Effector CD8-positive, alpha-beta T cell (primary cell): ENCODE results near the gene DIPK1B.

ENCODE experiments used
- DNase-seq: peaks from one replicate; lab custom pipeline; 2025; lab: John Stamatoyannopoulos, UW

Gene DIPK1B

DNA sequence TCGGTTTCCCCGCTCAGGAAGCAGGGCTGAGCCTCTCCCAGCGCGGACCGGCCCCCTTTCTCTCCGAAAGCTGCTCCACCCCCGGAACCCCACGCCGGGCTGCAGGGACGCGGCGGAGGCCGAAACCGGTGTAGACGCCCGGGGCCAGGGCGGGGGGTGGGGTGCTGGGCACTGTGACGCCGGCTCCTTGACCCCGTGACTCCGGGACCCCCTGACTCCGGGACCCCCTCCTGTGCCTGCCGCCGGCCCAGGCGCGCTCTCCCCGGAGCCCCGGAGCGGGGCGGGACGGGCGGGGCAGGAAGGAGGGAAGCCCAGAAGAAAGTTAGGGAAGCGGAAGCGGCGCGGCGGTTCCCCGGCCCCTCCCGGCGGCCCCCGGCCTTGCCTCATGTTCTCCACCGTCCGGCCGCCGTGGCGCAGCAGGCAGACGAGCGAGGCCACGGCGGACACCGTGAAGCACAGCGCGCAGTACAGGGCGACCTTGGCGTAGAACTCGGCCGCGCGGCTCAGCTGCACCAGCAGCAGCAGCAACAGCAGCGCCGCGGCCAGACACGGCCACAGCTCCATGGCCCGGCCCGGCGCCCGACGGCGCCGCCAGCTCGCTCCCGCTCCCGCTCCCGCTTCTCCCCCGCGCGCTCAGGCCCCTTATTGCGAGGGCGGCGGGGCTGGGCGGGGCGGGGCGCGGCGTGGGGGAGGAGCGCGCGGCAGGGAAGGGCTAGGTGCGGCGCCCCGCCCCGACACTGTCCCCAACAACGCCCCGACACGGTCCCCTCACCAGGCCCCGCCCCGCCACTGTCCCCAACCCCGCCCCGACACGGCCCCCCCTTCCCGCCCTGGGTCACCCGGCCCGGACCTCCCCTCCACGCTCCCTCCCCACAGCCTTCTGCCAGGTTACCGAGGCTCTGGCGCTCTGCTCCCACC, 25.3 kb upstream of the DIPK1B start, which contains the start of gene AGPAT2:
Gene AGPAT2 (minus strand): TSS at position 664 of the 918 bp plus-strand sequence. CDS start 100 bp downstream, at position 564.
- DNase-seq: peak; percentile 48

DNA sequence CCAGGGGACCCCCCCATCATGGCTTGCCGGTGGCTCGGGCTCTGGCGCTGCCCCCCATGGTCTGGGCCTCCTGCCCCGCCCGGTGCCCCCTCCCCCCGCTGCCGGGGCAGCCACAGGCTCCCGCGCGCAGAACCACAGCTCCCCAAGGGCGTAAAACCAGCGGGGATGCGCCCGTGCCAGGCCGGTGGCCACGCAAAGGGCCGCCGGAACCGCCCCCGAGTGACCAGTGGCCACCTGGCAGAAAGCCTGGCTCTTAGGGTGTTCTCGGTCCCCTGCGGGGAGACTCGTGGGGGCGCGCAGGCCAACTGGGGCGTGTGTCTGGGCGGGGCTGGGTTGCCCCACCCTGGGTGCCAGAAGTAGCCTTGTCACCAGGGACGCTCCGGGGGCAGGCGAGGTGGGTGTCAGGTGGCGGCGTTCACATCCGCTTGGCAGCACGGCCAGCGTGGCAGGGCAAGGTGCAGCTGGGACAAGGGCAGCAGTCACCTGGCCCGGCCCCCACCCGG, 24.6 kb upstream of the DIPK1B start:
- DNase-seq: no peak

DNA sequence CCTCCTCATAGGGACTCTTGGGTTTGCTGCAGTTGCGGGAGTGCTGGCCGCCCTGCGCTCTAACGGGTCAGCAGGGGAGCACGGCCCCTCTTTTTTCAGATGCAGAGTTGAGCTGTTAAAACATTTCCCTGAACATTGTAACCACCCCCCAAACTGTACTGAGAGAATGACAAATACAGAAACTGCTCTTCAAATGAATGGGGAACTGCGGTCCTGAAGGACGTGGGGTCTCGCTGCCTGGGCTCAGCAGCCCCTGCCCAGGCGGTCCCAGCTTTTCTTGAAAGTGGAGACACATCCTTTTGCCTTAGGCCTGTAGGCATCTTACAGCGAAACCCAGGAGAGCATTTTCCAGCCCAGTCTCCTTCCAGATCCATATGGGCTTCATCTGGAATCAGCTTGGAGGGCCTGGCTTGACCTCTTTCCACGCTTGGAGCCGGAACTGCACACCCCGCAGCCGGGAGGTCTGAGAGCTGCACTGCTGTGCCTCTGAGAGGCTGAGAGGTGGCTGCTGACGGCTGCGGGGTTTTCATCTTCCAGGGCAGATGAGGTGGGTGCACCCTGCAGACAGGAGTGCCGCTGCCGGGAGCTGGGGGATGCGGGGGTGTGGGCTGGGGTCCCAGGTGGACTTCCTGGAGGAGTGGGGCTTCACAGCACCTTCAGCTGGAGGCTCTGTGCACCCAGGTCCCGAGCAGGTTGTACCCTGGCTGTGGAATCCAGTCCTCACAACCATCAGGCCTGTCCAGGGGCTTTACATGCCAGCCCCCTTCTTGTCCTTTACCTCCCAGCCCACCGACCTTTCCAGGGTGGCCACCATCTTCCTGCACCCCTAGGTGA, 23.9 kb upstream of the DIPK1B start:
- DNase-seq: no peak

DNA sequence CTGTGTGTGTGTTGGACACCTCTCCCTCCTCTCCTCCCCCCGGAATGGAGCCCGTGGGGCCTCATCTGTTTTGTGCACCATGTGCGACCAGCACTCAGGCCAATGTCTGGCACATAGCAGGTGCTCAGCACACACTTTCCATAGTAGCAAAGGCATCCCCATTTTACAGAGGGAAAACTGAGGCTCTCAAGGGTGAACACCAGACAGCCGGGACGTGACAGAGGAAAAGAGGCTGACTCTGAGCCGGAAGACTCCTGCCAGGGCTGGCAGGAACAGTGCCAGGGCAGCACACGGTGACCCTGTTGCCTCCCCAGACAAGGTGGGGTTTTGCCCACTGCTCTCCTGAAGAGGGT, 23.3 kb upstream of the DIPK1B start:
- DNase-seq: no peak

DNA sequence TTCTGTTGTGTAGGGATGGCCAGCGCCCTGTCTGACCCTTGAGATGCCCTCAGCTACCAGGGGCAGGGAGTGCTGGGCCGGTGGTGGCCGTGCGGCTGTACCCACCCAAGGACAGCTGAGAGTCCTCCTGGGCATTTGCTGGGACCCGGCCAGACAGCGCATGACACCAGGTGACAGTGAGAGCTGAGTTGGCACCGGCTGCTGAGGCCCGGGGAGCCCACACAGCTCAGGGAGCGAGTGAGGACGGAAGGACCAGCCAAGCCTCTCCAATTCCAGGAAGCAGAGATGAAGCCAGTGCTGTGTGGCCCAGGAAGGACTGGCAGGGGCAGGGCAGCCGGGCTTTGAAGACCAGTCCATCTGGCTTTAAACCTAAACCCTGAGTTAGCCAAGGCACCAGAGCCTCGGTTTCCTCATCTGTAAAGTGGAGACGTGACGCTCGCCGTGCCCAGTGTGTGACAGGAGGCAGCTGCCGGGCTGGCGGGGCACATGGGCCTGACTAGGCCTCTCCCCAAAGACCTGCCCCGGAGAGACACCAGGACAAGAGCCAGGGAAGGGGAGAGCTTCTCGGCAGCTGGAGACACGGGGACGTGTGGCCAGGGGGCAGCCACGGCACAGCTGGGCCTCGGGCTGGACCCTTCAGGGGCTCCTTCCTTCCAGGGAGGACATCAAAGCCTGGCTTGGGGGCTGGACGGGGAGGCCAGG, 22.1 kb upstream of the DIPK1B start:
- DNase-seq: no peak

DNA sequence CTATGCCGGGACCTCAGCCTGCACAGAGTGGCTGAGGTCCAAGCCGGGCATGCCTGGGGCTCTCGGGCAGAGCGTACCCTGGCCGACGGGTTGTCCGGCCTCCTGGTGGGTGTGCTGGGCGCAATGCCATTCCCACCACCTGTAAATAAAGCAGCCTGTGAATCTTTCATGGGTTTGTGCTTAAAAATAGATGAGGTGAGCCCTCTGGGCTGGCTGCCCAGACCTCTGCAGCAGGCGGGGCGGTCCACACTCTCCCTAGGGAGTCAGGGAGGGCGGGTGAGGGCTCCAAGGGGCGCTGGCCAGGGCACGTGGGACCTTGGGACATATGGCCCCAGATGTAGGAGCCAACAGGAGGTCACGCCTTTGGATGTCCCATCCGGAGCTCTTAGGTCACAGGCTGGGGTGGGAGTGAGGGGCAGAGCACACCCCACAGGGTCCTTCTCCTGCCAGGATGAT, 21.5 kb upstream of the DIPK1B start:
- no peak for DNase-seq

DNA sequence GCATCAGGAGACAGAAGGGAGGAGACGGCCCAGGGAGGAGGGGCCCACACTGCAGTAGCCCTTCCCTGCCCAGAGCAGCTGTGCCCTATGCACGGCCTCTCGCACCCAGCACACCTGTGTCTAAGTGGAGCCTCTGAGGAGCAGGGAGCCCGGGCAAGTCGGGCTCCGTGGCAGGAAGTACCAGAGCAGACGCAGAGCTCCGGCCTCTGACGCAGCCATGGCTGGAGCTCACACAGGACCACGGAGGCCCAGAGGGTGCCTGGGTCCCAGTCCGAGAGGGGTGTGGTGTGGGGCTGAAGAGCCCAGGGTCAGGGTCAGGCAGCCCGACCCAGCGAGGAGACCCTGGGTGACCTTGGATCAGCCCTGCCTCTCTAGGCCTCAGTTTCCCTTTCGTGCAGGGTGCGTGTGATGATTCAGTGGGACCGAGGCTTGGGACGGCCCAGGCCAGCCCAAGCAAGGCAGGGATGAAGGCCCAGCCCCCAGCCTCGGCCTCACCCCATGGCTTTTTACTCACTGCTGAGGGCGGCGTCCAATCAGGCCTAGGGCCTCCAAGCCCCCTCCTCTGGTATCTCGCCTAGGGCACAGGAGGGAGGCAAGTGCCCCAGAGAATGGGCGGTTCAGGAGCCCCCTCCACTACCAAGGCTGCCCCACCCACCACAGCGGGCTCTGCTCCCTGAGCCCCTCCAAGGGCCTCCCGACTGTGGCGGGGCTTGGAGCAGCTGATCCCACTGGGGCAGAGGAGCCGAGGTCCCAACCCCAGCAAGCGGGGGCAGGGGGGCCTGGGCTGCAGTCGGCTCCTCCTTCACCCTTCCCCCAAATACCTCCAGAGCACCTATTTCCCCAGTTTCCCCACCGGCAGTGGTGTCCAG, 20.8 kb upstream of the DIPK1B start:
- no peak for DNase-seq

DNA sequence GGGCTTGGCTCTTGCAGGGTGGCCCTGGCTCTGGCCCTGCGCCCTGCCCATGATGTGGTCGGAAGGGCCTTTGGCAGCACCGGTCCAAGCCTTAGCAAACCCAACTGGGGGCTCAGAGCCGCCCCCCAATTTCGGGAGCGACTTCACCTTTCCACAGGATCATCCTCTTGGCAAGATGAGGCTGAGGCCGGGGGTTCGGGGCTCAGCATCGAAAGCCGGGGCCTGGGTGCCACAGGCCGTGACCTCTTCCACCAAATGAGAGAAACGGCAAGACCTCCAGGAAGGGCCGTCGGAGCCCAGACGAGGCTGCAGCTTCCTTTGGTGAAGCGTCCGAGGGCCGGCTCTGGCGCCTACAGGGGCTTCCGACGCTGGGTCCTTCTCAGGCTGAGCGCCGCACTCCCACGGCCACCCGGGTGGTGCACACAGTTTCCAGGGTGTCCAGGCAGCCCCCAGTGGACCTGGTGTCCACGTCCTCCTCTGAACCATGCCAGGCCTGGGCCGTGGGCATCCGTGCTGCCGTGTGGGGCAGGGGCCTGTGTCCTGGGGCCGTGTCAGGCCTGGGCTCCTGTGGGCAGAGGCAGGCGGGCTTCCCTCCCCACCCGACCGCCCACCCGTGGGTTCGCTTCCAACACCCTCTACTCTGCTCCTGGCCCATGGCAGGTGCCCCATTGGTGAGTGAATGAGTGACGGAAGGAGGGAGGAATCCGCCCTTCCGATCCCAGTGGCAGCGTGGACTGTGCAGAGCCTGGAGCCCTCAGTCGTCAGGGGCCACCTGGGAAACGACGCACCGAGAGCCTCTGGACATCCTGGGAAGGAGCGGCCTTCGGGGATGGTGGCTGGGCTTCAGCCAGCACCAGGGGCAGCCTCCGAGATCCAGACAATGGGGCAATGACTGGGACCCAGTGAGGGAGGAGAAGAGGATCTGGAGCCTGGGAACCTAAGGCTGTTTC, 19.9 kb upstream of the DIPK1B start:
- no peak for DNase-seq

DNA sequence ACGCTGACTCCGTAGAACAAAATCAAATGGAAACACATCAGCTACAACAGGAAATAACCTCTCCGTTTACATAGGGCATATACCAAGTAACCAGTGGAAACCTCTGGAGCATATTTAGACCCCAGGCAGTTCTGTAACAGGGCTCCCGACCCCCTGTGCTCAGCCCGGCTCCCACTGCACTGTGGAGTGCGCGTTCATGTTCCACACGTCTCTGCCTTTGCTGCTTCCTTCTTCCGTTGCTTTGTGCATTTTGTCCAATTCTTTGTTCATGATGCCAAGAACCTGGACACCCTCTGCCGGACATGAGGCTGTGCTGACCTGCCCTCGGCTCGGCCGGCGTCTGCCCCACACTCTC, 19.3 kb upstream of the DIPK1B start:
- DNase-seq: no peak

DNA sequence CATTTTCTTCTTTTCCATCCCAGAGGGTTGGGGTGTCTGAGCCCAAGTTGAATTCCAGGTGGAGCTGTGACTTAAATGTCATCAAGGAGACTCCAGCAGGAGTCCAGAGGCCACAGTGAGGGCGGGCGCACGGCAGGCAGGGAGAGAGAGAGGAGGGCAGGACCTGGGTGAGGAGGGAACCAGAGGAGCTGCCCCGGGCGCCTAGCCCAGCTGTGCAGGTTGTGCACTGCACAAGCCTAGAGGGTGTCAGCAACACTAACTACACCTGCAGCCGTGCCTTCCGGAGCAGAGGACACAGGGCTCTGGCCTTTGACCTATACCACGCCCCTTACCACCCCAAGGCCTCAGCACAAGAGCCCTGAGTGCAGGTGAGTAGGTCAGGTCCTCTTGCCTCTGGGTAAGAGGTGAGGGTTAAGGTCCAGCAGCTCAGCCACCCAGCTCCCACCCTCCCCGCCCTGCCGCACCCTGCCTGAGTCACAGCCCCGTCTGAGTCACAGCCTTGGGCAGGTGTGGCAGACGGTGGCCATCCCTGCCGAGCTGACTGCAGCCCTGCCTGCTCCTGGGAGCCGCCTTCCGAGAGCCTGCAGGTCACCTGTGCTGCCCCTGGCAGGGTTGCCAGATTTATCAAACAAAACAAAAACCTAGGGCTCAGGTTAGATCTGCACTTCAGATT, 18.7 kb upstream of the DIPK1B start:
- DNase-seq: no peak

DNA sequence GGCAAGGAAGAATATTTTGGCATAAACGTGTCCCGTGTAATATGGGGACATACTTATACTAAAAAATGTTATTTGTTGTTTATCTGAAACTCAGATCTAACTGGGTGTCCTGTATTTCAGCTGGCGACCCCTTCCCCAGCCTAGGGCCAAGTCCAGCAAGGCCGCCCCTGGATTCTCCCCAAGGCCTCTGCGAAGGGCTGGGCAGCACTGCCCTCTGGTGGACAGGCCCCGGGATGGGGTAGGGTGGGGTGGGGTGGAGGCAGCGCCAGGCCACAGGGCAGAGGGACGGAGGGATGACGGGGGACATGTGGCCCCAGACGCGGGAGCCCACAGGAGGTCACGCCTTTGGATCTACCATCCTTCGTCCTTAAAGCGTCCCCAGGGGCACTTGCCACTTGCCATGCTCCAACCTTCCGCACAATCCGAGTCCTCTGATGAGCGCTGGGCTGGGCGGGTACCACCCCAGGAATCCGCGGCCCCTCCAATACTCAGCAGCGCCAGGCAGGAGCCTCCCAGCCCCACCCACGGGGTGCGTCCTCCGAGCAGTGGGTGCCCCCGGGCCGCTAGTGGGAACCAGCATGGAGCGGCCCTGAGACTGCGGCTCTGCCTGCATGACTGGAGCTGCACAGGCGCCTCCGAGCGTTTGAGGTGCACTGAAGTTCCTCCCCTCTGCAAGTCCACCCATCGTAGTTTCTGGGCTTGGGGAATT, 18.1 kb upstream of the DIPK1B start:
- no peak for DNase-seq

DNA sequence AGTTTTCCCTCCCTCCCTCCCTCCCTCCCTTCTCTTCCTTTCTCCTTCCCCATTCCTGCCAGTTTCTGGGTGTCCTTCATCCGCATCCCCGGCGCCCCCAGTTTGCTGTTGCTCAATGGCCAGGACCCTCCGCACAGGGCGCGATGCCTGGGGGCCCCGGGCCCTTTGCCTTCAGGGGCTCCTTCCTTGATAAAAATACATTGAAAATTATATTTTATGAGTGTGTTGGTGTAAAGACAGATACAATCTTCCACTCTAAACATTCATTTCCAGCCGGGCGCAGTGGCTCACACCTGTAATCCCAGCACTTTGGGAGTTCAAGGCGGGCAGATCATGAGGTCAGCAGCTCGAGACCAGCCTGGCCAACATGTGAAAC, 17.5 kb upstream of the DIPK1B start:
- no peak for DNase-seq

DNA sequence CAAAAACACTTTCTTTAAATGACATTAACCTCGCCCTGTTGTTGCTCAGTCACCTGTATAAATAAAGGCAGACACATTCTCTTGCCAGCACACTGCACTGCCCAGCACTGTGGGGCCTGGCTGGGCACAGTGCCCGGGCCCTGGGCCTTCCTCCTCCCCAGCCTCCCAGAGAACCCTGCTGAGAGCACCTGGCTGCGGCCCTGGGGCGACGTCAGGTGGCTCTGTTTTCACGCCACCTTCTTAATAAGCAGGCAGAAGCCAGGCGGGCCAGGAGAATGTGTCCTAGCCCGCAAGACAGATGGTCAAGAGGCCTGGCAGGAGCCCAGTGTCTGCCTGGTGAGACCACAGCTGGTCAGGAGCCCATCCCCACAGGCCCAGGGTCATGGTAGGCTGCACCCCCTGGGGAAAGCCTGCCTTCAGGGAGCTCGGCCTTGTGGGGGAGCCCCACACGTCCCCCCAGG, 16.9 kb upstream of the DIPK1B start:
- no peak for DNase-seq

DNA sequence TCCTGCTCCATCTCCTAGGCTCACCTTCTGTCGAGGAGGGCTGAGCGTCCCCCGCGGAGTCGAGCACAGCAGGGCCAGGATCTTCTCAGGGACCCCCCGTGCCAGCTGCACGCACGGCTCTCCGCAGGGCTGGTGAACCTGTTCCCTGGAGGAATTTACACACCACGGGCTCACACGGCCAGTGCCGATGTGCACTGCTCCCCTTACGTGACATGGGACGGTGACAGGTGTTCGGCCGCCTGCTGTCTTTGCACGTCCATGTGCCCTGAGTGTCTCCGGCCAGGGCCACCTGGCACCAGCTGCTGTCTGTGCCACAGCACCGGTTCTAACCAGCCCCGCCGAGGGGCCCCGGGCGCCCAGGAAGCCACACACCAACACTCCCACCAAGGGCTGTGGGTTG, 16.4 kb upstream of the DIPK1B start:
- no peak for DNase-seq

DNA sequence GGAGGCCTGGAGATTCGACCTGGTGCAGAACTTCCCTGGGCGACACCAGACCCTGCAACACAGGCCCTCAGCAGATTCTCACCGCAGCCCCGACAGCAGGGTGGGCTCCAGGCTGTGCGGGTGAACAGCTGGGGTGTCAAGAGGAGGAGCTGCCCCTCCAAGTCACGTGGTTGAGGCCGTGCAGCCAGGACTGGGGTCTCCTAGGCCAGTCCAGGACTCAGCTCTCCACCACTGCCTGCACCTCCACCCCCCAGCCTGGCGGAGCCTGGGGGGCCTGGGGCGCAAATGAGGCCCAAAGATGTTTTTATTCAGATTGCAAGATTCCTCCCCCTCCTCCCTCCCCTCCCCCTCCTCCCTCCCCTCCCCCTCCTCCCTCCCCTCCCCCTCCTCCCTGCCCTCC, 15.9 kb upstream of the DIPK1B start:
- no peak for DNase-seq

DNA sequence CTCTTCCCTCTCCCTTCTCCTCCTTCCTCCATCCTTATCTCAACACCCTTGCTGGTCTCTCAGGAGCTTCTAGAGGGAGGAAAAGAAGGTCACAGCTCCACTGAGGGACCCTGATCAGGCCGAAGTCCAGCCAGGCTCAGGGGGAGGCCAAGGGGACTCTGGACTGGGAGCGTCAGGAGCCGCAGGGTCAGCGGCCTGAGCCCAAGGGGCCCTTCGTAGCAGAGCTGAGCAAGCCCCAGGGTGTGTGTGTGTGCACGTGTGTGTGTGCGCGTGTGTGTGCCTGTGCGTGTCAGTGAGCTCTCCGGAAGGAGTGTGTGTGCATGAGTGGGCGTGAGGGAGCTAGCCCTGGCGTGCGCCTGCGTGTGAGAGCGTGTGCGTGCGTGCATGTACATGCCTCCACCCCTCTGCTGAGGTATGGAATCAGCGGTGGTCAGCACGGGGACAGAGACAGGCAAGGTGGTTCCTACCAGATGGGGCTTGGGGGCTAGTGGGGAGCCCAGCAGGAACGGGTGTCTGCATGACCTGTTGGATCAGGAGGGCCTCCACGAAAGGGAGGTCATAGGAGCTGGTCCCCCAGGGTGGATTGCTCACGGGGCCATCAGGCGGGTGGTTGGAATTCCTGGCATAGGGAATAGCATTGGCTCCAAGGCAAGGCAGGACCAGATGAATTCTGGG, 15.1 kb upstream of the DIPK1B start:
- no peak for DNase-seq

DNA sequence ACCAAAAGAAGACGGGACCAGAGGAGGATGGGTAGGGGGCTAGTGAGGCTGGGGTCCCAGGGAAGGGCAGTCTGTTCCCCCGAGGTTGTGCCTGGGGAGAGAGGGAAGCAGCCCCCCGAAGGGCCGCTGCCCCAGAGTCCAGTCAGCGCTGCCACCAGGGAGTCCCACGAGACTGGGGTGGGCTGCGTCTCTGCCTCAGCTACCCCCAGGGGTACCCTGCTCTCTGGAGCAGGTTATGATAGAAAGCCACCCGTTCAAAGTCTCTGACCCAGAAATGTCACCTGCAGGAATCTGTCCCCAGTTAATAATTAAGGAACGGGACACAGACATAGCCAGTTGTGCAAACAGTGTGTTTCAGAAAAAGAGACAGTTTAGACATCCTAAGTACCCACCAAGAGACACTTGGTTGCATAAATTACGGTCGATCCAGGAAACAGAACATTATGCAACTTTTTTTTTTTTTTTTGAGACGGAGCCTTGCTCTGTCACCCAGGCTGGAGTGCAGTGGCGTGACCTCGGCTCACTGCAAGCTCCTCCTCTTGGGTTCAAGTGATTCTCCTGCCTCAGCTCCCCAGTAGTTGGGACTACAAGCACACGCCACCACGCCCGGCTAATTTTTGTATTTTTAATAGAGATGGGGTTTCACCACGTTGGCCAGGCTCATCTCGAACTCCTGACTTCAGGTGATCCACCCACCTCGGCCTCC, 14.4 kb upstream of the DIPK1B start:
- no peak for DNase-seq
